Breast epithelium (tissue), 4 donors: ENCODE results near the gene ZNF451. TPM values are rescaled to one million over a fixed set of nuclear protein-coding genes. Genes with fewer than 3 reads are reported as not detected.

Experiments
- DNase-seq, 2 donors: peaks; one replicate each; pipeline ENCODE4 v3.0.0-alpha.2; 2019; ENCODE audit warnings: low spot score in 2 of 2
- H3K27ac ChIP-seq, 2 donors: fragments of 200-600 bp; sonication (generic) in 1 of 2; one replicate each; pipeline ENCODE4 v1.5.1; 2016 to 2019; ENCODE audit warnings: mild to moderate bottlenecking in 1 of 2
- H3K27me3 ChIP-seq, 2 donors: fragments of 200-600 bp; sonication (generic) in 1 of 2; one replicate each; pipeline versions ENCODE4 v1.5.1 to v1.6.0; 2017 to 2019; ENCODE audit warnings: control low read depth in 1 of 2, mild to moderate bottlenecking in 1 of 2
- H3K36me3 ChIP-seq: fragments of 200-600 bp; one replicate; pipeline ENCODE4 v1.5.1; 2019
- H3K4me1 ChIP-seq, 2 donors: fragments of 200-600 bp; sonication (generic); one replicate each; pipeline ENCODE4 v1.5.1; 2016 to 2019; ENCODE audit warnings: control low read depth in 1 of 2
- H3K4me3 ChIP-seq, 3 donors: fragments of 200-600 bp; sonication (generic); 1 replicate in 2 of 3; 2 replicates in 1 of 3; pipeline ENCODE4 v1.5.1; 2016 to 2019; ENCODE audit warnings: mild to moderate bottlenecking in 3 of 3, moderate library complexity in 2 of 3
- H3K9me3 ChIP-seq, 2 donors: fragments of 200-600 bp; sonication (generic) in 1 of 2; one replicate each; pipeline ENCODE4 v1.5.1; 2016 to 2019; ENCODE audit warnings: control low read depth in 1 of 2
- POLR2A ChIP-seq: fragments of 450-650 bp; IDR thresholded peaks from one replicate; pipeline ENCODE4 v1.6.1; 2016; ENCODE audit warnings: antibody characterized with exemption, mild to moderate bottlenecking, moderate library complexity
- POLR2AphosphoS5 ChIP-seq, 3 donors: sonication (generic); formaldehyde crosslinking; IDR thresholded peaks; one replicate each; pipeline ENCODE4 v1.6.1; 2017; ENCODE audit warnings: antibody characterized with exemption in 3 of 3
- intact Hi-C: fragments of 100-400 bp; cut with DNase I; formaldehyde crosslinking; loops from one replicate; pipeline ENCODE4 v1.15.1; 2023; ENCODE audit warnings: low total_unique reads
- total RNA-seq, 3 donors: library from RNA; depleted of rRNA; stranded (reverse); fragments of >200 nt; gene quantifications; one replicate each; pipeline ENCODE4 v1.1.0, GENCODE V29; 2016
- TF ChIP-seq, protein P1 (sequence below), 3 donors: fragments of 450-650 bp; IDR thresholded peaks; one replicate each; pipeline ENCODE4 v1.5.1; 2016 to 2017; ENCODE audit warnings: antibody characterized with exemption in 3 of 3, mild to moderate bottlenecking in 3 of 3, moderate library complexity in 3 of 3

Gene ZNF451
- total RNA-seq, 3 donors from 2014 or later: 72.3 to 95.1 (median 77.7) TPM

DNA sequence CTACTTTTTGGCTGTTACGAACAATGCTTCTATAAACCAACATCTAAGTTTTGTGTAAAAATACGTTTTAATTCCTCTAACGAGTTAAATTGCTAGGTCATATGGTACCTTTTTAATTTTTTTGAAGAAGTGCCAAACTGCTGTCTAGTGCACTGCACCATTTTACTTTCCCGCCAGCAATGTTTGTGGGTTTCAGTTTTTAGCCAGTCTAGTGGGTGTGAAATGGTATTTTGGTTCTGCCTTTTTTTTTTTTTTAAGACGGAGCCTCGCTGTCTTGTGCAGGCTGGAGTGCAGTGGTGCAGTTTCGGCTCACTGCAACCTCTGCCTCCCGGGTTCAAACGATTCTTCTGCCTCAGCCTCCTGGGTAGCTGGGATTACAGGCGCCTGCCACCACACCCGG is 48.0 kb downstream of the ZNF451 start:
- Histone ChIP-seq H3K27me3 (no peaks in the 10 kb centered on the region), H3K36me3 (peaks cover 8% of the 10 kb centered on the region), H3K4me1 (no peaks in the 10 kb centered on the region), H3K4me3 (no peak overlapping the region), H3K9me3 (no peaks in the 10 kb centered on the region), H3K27ac (no peak overlapping the region)
- DNase-seq: no peak
- intact Hi-C loops: no loop called here
- TF ChIP-seq, protein P1, sequence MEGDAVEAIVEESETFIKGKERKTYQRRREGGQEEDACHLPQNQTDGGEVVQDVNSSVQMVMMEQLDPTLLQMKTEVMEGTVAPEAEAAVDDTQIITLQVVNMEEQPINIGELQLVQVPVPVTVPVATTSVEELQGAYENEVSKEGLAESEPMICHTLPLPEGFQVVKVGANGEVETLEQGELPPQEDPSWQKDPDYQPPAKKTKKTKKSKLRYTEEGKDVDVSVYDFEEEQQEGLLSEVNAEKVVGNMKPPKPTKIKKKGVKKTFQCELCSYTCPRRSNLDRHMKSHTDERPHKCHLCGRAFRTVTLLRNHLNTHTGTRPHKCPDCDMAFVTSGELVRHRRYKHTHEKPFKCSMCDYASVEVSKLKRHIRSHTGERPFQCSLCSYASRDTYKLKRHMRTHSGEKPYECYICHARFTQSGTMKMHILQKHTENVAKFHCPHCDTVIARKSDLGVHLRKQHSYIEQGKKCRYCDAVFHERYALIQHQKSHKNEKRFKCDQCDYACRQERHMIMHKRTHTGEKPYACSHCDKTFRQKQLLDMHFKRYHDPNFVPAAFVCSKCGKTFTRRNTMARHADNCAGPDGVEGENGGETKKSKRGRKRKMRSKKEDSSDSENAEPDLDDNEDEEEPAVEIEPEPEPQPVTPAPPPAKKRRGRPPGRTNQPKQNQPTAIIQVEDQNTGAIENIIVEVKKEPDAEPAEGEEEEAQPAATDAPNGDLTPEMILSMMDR (IDR thresholded peaks at IDR 0.05): no peak
- TF ChIP-seq POLR2A (no peak), POLR2AphosphoS5 (IDR thresholded peaks at IDR 0.05) (no peak)

DNA sequence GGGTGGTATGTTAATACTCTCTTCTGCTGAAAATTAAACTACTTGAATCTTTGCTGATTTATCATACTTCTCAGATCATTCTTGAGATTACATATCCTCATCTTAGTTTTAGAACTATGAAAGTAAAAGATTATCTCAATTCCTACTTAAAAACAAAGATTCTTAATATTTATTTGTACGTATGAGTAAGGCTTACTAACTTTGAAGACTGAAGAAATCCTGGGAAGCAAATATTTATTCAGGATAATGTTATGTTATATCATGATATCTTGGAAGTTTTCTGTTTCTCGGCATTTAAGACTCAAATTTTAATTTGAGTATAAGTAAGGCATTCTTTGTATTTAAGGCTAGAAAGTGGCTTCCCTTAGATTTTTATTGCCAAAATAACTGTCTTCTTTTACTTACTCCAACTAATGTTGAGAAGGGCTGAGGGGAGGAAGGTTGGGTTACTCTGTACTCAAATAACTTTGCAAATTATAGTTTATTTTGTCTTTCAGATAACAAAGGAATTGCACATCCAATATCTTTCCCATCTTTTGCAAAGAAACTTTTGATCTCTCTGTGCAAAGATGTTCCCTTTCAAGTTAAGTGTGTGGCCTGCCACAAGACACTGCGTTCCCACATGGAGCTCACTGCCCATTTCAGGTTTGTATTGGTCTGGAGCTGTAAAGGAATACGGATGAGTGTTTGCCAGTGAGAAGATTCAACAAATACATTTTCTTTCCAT is 51.6 kb downstream of the ZNF451 start:
- Histone ChIP-seq H3K27me3 (no peaks in the 10 kb centered on the region), H3K4me1 (no peaks in the 10 kb centered on the region), H3K36me3 (peaks cover 10% of the 10 kb centered on the region), H3K27ac (no peak overlapping the region), H3K4me3 (no peak overlapping the region), H3K9me3 (no peaks in the 10 kb centered on the region)
- intact Hi-C loops: no loop called here
- DNase-seq: no peak
- TF ChIP-seq, protein P1 (IDR thresholded peaks at IDR 0.05): no peak
- no peak for TF ChIP-seq POLR2AphosphoS5 (IDR thresholded peaks at IDR 0.05)
- no peak for TF ChIP-seq POLR2A

DNA sequence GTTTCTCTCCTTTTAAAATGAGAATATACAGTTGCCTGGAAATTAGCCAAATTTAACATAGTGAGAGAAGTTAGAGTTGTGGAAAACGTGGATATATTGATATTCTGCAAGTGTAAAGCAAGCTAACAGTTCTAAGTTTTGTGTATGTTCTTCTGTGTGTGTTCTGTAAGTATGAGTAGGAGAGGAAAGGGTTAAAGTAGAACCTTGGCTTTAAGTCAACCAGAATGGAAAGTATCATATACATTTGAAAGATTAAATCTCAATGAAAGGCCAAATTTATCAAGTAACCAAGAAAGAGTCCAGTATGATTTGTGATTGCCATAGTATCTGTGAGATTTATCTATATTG is 52.2 kb downstream of the ZNF451 start:
- Histone ChIP-seq H3K27me3 (no peaks in the 10 kb centered on the region), H3K4me1 (no peaks in the 10 kb centered on the region), H3K27ac (no peak overlapping the region), H3K4me3 (no peak overlapping the region), H3K9me3 (no peaks in the 10 kb centered on the region), H3K36me3 (peaks cover 10% of the 10 kb centered on the region)
- TF ChIP-seq POLR2A (no peak), POLR2AphosphoS5 (IDR thresholded peaks at IDR 0.05) (no peak)
- TF ChIP-seq, protein P1 (IDR thresholded peaks at IDR 0.05): no peak
- intact Hi-C loops: no loop called here
- no peak for DNase-seq

DNA sequence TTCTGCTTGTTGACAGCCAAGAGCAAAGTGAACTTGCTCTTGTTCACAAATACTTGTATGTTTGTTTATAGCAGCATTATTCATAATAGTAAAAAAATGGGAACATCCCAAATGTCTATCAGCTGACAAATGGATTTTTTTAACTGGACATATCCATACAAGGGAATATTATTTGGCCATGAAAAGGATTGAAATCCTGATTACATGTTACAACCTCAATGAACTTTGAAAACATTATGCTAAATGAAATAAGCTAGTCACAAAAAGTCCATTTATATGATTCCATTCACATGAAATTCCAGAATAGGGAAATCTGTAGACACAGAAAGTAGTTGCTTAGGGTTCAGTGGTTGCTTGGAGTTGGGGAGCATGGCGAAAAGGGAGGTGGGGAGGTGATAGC is 53.7 kb downstream of the ZNF451 start:
- DNase-seq: no peak
- H3K9me3 ChIP-seq: no peaks in the 10 kb centered on the region
- H3K27me3 ChIP-seq: no peaks in the 10 kb centered on the region
- no peak overlapping the region for H3K4me3 ChIP-seq
- TF ChIP-seq POLR2A: no peak
- no peak for TF ChIP-seq POLR2AphosphoS5 (IDR thresholded peaks at IDR 0.05)
- TF ChIP-seq, protein P1 (IDR thresholded peaks at IDR 0.05): no peak
- H3K4me1 ChIP-seq: no peaks in the 10 kb centered on the region
- H3K27ac ChIP-seq: no peak overlapping the region
- peaks cover 10% of the 10 kb centered on the region for H3K36me3 ChIP-seq
- intact Hi-C loops: no loop called here

DNA sequence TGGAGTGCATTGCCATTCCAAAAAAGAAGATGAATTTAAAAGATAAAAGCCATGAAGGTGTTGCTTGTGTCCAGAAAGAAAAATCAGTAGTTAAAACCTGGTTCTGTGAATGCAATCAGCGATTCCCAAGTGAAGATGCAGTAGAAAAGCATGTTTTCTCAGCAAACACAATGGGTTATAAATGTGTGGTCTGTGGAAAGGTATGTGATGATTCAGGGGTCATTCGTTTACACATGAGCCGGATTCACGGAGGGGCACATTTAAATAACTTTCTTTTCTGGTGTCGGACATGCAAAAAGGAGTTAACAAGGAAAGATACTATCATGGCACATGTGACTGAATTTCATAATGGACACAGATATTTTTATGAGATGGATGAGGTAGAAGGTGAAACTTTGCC is 57.4 kb downstream of the ZNF451 start:
- Histone ChIP-seq H3K27ac (no peak overlapping the region), H3K4me1 (no peaks in the 10 kb centered on the region), H3K9me3 (no peaks in the 10 kb centered on the region), H3K36me3 (peaks cover 9% of the 10 kb centered on the region), H3K27me3 (no peaks in the 10 kb centered on the region), H3K4me3 (no peak overlapping the region)
- TF ChIP-seq, protein P1 (IDR thresholded peaks at IDR 0.05): no peak
- TF ChIP-seq POLR2A (no peak), POLR2AphosphoS5 (IDR thresholded peaks at IDR 0.05) (no peak)
- intact Hi-C loops: no loop called here
- DNase-seq: no peak
